Measurements from ENCODE around the gene ISL1. TPM values are rescaled to one million over a fixed set of nuclear protein-coding genes. Genes with fewer than 3 reads are reported as not detected.
A peak's percentile ranks its signal among the peaks of the same experiment; 100 is the strongest.

The ISL1 gene
- total RNA-seq: not detected in 2 replicates

DNA sequence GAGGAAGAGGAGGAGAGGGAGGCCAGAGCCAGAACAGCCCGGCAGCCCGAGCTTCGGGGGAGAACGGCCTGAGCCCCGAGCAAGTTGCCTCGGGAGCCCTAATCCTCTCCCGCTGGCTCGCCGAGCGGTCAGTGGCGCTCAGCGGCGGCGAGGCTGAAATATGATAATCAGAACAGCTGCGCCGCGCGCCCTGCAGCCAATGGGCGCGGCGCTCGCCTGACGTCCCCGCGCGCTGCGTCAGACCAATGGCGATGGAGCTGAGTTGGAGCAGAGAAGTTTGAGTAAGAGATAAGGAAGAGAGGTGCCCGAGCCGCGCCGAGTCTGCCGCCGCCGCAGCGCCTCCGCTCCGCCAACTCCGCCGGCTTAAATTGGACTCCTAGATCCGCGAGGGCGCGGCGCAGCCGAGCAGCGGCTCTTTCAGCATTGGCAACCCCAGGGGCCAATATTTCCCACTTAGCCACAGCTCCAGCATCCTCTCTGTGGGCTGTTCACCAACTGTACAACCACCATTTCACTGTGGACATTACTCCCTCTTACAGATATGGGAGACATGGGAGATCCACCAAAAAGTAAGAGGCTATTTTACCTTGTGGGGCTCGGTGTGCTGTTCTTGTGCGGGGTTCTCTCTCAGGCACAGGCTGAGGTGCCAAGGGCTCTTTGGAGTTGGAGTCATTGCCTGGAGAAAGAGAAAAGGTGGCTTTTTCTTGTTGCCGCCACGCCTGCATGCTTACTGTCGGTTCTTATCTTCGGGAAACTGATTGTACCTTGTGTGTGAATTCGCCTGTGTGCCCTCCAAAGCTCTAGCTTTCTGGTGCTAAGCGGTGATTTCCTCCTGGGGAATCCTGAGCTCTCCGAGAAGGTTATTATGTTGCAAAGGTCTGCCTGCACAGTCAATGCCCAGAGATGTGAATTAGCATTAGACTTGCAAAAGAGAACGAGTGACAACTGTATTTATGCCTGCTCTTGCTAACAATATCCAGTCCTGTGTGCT, at the start of gene ISL1:
ISL1 (plus strand) TSS at position 318 of the 991 bp plus-strand sequence; CDS start at position 542, 224 bp downstream.
- intact Hi-C loops (cut with micrococcal nuclease): loop anchor here (2.0 kb wide), 1 partner anchor 15 kb away; no protein-coding TSS in a partner anchor
- H3K27ac Mint-ChIP-seq: no peak within 1 kb of the TSS
- peaks cover 97% of the 10 kb centered on the region for H3K27me3 Mint-ChIP-seq (ENCODE audit: low read depth)
- peak within 1 kb of the TSS; percentile 42 for H3K4me3 Mint-ChIP-seq (ENCODE audit: low read depth)
- no peaks in the 10 kb centered on the region for H3K36me3 Mint-ChIP-seq (ENCODE audit: low read depth)
- DNase-seq (ENCODE audit: low spot score): no peak
- no peaks in the 10 kb centered on the region for H3K9me3 Mint-ChIP-seq
- peaks cover 7% of the 10 kb centered on the region for H3K4me1 Mint-ChIP-seq (ENCODE audit: low read depth)

DNA sequence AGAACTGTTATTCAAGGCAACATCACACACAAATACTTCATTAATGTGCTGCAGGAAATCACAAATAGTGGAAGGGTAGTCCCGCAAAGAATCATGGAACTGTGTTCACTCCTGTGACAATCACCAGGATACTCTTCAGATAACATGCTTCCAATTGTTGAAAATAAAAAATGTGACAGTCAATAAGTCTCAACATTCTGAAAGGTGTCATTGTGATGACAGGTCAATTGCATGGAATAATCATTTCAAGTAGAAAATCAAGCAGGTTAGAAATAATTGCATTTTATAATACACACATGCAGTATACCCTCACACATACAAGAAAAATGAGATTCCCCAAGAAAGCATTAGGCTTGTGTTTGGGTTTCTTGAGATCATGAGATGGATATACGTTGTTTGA, 46.4 kb upstream of the ISL1 start:
- Mint-ChIP-seq H3K27me3 (ENCODE audit: low read depth) (no peaks in the 10 kb centered on the region), H3K9me3 (peaks cover 6% of the 10 kb centered on the region), H3K27ac (no peak overlapping the region), H3K4me3 (ENCODE audit: low read depth) (no peak overlapping the region), H3K4me1 (ENCODE audit: low read depth) (no peaks in the 10 kb centered on the region), H3K36me3 (ENCODE audit: low read depth) (no peaks in the 10 kb centered on the region)
- intact Hi-C loops (cut with micrococcal nuclease): no loop called here
- no peak for DNase-seq (ENCODE audit: low spot score)

DNA sequence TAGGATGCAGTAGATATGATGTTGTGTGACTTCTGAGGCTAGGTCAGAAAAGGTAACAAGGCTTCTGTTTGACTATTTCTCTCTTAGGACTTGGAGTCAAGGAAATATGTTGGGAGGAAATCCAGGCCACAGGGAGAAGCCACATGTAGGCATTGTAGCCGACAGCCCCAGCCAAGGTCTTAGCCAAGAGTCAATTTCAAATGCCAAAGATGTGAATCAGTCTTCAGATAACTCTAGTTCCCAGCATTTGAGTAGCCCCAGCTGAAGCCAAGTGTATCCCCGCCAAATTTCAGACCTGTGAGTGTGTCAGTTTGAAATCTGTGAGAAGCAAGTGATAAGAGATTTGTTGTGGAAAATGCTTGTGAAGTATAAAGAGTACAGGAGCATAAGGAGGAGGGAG, 38.1 kb upstream of the ISL1 start:
- Mint-ChIP-seq H3K27me3 (ENCODE audit: low read depth) (no peaks in the 10 kb centered on the region), H3K36me3 (ENCODE audit: low read depth) (no peaks in the 10 kb centered on the region), H3K4me3 (ENCODE audit: low read depth) (no peak overlapping the region), H3K27ac (no peak overlapping the region), H3K9me3 (peaks cover 17% of the 10 kb centered on the region), H3K4me1 (ENCODE audit: low read depth) (no peaks in the 10 kb centered on the region)
- no peak for DNase-seq (ENCODE audit: low spot score)
- intact Hi-C loops (cut with micrococcal nuclease): no loop called here

- Mint-ChIP-seq H3K36me3 (ENCODE audit: low read depth) (no peaks in the 10 kb centered on the region), H3K27me3 (ENCODE audit: low read depth) (no peaks in the 10 kb centered on the region), H3K4me1 (ENCODE audit: low read depth) (no peaks in the 10 kb centered on the region), H3K9me3 (peaks cover 19% of the 10 kb centered on the region), H3K27ac (no peak overlapping the region), H3K4me3 (ENCODE audit: low read depth) (no peak overlapping the region)
- intact Hi-C loops (cut with micrococcal nuclease): no loop called here
- no peak for DNase-seq (ENCODE audit: low spot score)
These were observed 36.1 kb upstream of the ISL1 start for GRCh38 chr5:51347157-51347556.

DNA sequence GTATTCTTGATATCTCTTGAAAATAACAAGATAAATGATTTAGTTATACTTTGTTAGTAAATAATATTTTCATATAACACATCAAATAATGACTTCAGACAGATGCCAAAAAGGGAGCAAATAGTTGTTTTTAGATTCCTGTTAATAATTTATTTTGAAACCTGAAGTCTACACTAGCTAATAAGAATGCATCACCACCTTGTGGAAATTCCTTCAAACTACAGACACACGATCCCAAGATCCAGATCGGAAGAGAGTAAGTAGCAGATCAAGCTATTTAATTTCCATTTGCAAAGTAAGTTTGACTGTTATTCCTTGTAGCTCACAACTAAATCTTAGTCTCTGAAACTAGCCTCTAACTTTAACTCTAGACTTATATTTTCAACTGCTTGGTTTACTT, 35.5 kb upstream of the ISL1 start:
- no peak for DNase-seq (ENCODE audit: low spot score)
- Mint-ChIP-seq H3K27ac (no peak overlapping the region), H3K36me3 (ENCODE audit: low read depth) (no peaks in the 10 kb centered on the region), H3K9me3 (peaks cover 19% of the 10 kb centered on the region), H3K4me1 (ENCODE audit: low read depth) (no peaks in the 10 kb centered on the region), H3K27me3 (ENCODE audit: low read depth) (no peaks in the 10 kb centered on the region), H3K4me3 (ENCODE audit: low read depth) (no peak overlapping the region)
- intact Hi-C loops (cut with micrococcal nuclease): no loop called here

DNA sequence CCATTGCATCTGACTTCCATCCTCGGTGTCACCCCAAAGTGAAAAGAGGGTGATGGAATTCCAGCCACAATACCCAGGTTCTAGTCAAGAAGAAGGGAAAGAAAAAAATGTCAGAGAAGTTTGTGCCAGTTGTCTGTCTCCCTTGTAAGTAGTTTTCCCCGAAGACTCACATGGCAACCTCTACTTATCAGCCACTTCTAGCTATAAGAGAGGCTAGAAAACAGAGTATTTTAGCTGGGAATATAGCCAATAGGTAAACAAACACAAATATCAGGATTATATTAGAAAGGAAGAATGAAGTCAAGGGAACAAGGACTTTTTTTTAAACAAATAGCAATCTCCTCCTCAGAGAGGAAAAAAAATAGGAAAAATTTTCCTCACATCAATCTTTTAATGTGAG, 12.2 kb upstream of the ISL1 start:
- Mint-ChIP-seq H3K4me1 (ENCODE audit: low read depth) (no peaks in the 10 kb centered on the region), H3K4me3 (ENCODE audit: low read depth) (no peak overlapping the region), H3K9me3 (no peaks in the 10 kb centered on the region), H3K36me3 (ENCODE audit: low read depth) (no peaks in the 10 kb centered on the region), H3K27ac (no peak overlapping the region), H3K27me3 (ENCODE audit: low read depth) (peaks cover 8% of the 10 kb centered on the region)
- DNase-seq (ENCODE audit: low spot score): no peak
- intact Hi-C loops (cut with micrococcal nuclease): no loop called here

DNA sequence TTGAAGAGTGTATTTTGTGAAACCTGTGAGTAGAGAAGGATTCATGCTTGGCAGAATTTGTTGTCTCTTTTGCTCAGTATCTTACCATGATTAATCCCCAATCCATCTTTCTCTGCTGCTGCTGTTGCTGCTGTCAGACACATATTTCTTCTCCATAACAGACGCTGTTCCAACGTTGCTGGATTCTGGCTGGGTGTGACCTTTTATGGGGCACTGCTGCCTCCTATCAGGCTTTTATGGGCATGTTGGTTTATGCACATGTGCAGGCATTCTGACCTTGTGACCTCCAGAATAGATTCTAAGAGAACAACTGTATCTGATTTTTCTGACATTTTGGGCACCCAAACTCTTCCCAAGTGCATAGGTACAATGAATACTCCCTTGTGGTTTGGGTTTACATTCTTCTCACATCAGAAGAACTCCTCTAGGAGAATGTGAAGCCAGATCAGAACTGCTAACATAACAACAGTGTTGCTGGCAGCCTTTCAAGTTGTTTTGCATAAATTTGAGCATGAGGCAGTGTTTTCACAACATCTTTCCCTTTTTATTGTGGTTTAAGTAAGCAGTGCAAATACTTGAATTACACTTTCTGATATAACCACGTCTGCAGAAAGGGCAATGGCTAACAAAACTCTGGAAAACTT, 9.2 kb upstream of the ISL1 start:
- Mint-ChIP-seq H3K4me3 (ENCODE audit: low read depth) (no peak overlapping the region), H3K4me1 (ENCODE audit: low read depth) (peaks cover under 1% of the 10 kb centered on the region), H3K27ac (no peak overlapping the region), H3K36me3 (ENCODE audit: low read depth) (no peaks in the 10 kb centered on the region), H3K27me3 (ENCODE audit: low read depth) (peaks cover 35% of the 10 kb centered on the region), H3K9me3 (no peaks in the 10 kb centered on the region)
- no peak for DNase-seq (ENCODE audit: low spot score)
- intact Hi-C loops (cut with micrococcal nuclease): no loop called here

DNA sequence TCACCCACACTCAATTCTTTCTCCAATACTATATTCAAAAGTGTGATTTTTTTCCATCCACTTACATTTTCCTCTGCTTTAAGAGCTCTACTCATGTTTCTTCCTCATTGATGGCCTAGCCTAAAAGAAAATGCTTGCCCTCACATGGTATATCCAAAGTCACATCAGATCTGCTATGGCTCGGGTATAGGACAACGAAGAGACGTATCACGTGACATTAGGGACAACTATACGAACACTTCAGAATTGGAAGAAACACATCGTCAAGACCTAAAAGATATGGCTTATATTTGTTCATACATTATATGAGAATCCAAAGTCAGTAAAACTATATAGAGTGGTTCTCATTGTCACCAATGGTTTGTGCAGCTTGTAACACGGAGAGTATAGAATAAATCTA, 8.2 kb upstream of the ISL1 start:
- no peak overlapping the region for H3K27ac Mint-ChIP-seq
- intact Hi-C loops (cut with micrococcal nuclease): no loop called here
- DNase-seq (ENCODE audit: low spot score): no peak
- H3K4me3 Mint-ChIP-seq (ENCODE audit: low read depth): no peak overlapping the region
- H3K4me1 Mint-ChIP-seq (ENCODE audit: low read depth): peaks cover 4% of the 10 kb centered on the region
- H3K9me3 Mint-ChIP-seq: no peaks in the 10 kb centered on the region
- peaks cover 45% of the 10 kb centered on the region for H3K27me3 Mint-ChIP-seq (ENCODE audit: low read depth)
- H3K36me3 Mint-ChIP-seq (ENCODE audit: low read depth): no peaks in the 10 kb centered on the region

DNA sequence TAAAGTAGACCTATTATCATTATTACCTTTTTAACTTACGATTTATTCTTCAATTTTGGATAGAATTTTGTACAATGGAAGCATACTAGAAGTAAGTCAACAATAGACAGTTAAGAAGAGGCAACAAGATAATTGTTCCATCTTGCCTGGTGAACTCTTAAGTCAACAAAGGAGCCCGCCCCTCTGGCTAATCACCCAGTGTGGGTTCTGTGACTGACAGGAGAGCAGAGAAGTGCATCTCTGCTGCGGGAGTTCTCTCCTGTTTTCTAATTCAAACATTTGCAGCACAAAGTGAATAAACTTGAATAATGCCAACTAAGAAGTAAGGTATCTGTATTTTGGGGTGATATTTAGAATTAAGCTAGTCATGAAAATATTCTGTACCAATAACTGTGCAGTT, 6.7 kb upstream of the ISL1 start:
- peaks cover 60% of the 10 kb centered on the region for H3K27me3 Mint-ChIP-seq (ENCODE audit: low read depth)
- intact Hi-C loops (cut with micrococcal nuclease): no loop called here
- no peak overlapping the region for H3K27ac Mint-ChIP-seq
- no peaks in the 10 kb centered on the region for H3K36me3 Mint-ChIP-seq (ENCODE audit: low read depth)
- DNase-seq (ENCODE audit: low spot score): no peak
- H3K9me3 Mint-ChIP-seq: no peaks in the 10 kb centered on the region
- no peak overlapping the region for H3K4me3 Mint-ChIP-seq (ENCODE audit: low read depth)
- H3K4me1 Mint-ChIP-seq (ENCODE audit: low read depth): peaks cover 5% of the 10 kb centered on the region

DNA sequence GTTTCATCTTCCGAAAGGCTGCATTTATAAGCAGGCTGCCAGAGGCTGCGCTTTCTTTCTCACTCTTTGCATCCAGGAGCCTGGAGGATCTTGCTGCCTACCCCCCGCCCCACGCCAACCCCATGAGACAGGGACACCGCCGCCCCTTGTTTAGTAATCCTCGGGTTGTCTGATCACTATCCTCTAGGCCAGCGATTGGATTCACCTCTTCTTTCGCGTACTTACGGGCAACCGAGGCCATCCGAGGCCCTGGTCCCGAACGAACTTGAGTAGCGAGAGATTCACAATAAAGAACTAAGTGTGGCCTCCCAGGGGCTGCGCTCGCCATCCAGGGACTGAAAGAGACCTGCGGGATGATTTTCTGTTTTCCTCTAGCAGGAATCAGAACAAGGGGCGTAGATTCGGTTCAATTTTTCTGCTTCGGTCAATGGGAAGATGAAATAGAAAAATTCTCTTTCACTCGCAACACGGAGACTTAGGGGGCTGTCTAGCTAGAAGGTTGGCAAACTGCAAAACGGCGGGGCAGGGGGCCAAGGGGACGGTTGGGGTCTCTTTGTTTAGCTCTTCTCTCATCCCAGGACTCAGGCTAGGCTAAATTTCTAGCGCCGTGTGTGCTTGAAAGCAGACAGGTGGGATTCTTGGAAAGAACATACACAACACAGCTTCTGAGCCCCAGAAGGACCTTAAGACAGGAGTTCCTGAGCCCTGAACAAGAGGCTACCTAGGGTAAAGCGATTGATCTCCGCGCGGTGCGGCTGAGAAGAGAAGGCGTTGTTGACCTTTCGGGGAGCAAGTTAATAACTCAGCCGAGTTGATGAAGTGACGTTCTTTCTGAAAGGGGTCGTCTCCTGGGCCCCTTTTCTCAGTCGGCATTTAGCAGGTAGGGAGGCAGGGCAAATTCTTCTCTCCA, 5.8 kb upstream of the ISL1 start:
- H3K27ac Mint-ChIP-seq: no peak overlapping the region
- no peaks in the 10 kb centered on the region for H3K9me3 Mint-ChIP-seq
- DNase-seq (ENCODE audit: low spot score): no peak
- H3K4me3 Mint-ChIP-seq (ENCODE audit: low read depth): no peak overlapping the region
- intact Hi-C loops (cut with micrococcal nuclease): no loop called here
- peaks cover 7% of the 10 kb centered on the region for H3K4me1 Mint-ChIP-seq (ENCODE audit: low read depth)
- no peaks in the 10 kb centered on the region for H3K36me3 Mint-ChIP-seq (ENCODE audit: low read depth)
- peaks cover 69% of the 10 kb centered on the region for H3K27me3 Mint-ChIP-seq (ENCODE audit: low read depth)

DNA sequence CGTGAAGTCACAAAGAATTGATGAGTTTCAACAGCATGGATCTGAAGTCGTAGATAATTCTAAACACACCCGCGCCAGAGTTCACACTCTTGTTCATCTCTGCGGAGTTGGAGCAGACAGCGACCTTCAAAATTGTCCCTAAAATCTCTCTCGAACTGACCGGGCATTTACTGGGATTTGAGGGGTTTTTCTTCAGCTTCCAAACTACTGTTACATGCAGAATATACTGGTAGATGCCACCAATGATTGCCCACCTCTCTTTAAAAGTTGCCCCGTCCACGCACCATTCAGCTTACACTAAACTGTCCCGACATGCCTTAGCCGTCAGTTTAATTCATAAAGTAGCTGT, 5.2 kb upstream of the ISL1 start:
- DNase-seq (ENCODE audit: low spot score): no peak
- no peaks in the 10 kb centered on the region for H3K9me3 Mint-ChIP-seq
- intact Hi-C loops (cut with micrococcal nuclease): no loop called here
- no peak overlapping the region for H3K4me3 Mint-ChIP-seq (ENCODE audit: low read depth)
- peaks cover 75% of the 10 kb centered on the region for H3K27me3 Mint-ChIP-seq (ENCODE audit: low read depth)
- H3K27ac Mint-ChIP-seq: no peak overlapping the region
- peaks cover 7% of the 10 kb centered on the region for H3K4me1 Mint-ChIP-seq (ENCODE audit: low read depth)
- H3K36me3 Mint-ChIP-seq (ENCODE audit: low read depth): no peaks in the 10 kb centered on the region

GRCh38 chr5:51378448-51379330, 4.6 kb upstream of the ISL1 start:
- Mint-ChIP-seq H3K9me3 (no peaks in the 10 kb centered on the region), H3K27ac (no peak overlapping the region), H3K36me3 (ENCODE audit: low read depth) (no peaks in the 10 kb centered on the region), H3K4me3 (ENCODE audit: low read depth) (no peak overlapping the region), H3K27me3 (ENCODE audit: low read depth) (peaks cover 81% of the 10 kb centered on the region), H3K4me1 (ENCODE audit: low read depth) (peaks cover 7% of the 10 kb centered on the region)
- intact Hi-C loops (cut with micrococcal nuclease): no loop called here
- DNase-seq (ENCODE audit: low spot score): no peak
